ENCODE measurements around the gene ZBTB4.

- TF ChIP-seq, protein P1, sequence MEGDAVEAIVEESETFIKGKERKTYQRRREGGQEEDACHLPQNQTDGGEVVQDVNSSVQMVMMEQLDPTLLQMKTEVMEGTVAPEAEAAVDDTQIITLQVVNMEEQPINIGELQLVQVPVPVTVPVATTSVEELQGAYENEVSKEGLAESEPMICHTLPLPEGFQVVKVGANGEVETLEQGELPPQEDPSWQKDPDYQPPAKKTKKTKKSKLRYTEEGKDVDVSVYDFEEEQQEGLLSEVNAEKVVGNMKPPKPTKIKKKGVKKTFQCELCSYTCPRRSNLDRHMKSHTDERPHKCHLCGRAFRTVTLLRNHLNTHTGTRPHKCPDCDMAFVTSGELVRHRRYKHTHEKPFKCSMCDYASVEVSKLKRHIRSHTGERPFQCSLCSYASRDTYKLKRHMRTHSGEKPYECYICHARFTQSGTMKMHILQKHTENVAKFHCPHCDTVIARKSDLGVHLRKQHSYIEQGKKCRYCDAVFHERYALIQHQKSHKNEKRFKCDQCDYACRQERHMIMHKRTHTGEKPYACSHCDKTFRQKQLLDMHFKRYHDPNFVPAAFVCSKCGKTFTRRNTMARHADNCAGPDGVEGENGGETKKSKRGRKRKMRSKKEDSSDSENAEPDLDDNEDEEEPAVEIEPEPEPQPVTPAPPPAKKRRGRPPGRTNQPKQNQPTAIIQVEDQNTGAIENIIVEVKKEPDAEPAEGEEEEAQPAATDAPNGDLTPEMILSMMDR (IDR thresholded peaks at IDR 0.05 in 2 of 3, conservative IDR thresholded peaks at IDR 0.05 in 1 of 3; ENCODE audit: borderline replicate concordance in 1 of 3, insufficient read depth in 1 of 3, low read depth in 2 of 3, low read length in 2 of 3) = no peak
- TF ChIP-seq POLR2AphosphoS5 (IDR thresholded peaks at IDR 0.05; ENCODE audit: low read depth, low read length) (no peak), CBX3 (IDR thresholded peaks at IDR 0.05; ENCODE audit: low read depth) (no peak), SRF (IDR thresholded peaks at IDR 0.05; ENCODE audit: low read depth) (no peak), CEBPB (IDR thresholded peaks at IDR 0.05; ENCODE audit: low read depth) (no peak), POLR2A (IDR thresholded peaks at IDR 0.05; ENCODE audit: borderline replicate concordance, extremely low read depth, insufficient read depth, insufficient read length) (no peak)
These were observed 24.1 kb upstream of the ZBTB4 start for GRCh38 chr17:7503521-7503920.

Data from HCT116 (cell line).